BLaER1 (cell line): ENCODE measurements around the gene MZT1.

Source experiments
- H3K27ac ChIP-seq: shearing (Covaris generic); formaldehyde crosslinking; 2 replicates; pipeline ENCODE4 v1.8.1; 2022
- H3K27me3 ChIP-seq: shearing (Covaris generic); formaldehyde crosslinking; 2 replicates; pipeline ENCODE4 v1.8.1; 2022
- H3K36me3 ChIP-seq: shearing (Covaris generic); formaldehyde crosslinking; 2 replicates; pipeline ENCODE4 v1.8.1; 2022
- H3K4me1 ChIP-seq: shearing (Covaris generic); formaldehyde crosslinking; 2 replicates; pipeline ENCODE4 v1.8.1; 2022
- H3K4me2 ChIP-seq: shearing (Covaris generic); formaldehyde crosslinking; 2 replicates; pipeline ENCODE4 v1.8.1; 2022
- H3K4me3 ChIP-seq: shearing (Covaris generic); formaldehyde crosslinking; 2 replicates; pipeline ENCODE4 v1.8.1; 2022
- H3K9ac ChIP-seq: shearing (Covaris generic); formaldehyde crosslinking; 2 replicates; pipeline ENCODE4 v1.8.1; 2022
- H3K9me3 ChIP-seq: shearing (Covaris generic); formaldehyde crosslinking; 2 replicates; pipeline ENCODE4 v1.8.1; 2022
- H4K20me1 ChIP-seq: shearing (Covaris generic); formaldehyde crosslinking; 2 replicates; pipeline ENCODE4 v1.8.1; 2022
- Cebpa-rat ChIP-seq: shearing (Covaris generic); IDR thresholded peaks from 2 replicates; pipeline ENCODE4 v1.8.1; 2022

Gene MZT1

GRCh38 chr13:72692884-72693514 lies 34.4 kb downstream of the MZT1 start:
- no peak overlapping the region for H3K4me2 ChIP-seq
- H3K27me3 ChIP-seq: no peaks in the 10 kb centered on the region
- no peaks in the 10 kb centered on the region for H3K36me3 ChIP-seq
- H3K4me3 ChIP-seq: no peak overlapping the region
- H3K27ac ChIP-seq: no peak overlapping the region
- no peak for TF ChIP-seq Cebpa-rat
- no peaks in the 10 kb centered on the region for H4K20me1 ChIP-seq
- H3K9ac ChIP-seq: no peak overlapping the region
- no peaks in the 10 kb centered on the region for H3K4me1 ChIP-seq
- peaks cover 13% of the 10 kb centered on the region for H3K9me3 ChIP-seq

GRCh38 chr13:72689181-72689696 lies 38.2 kb downstream of the MZT1 start:
- Histone ChIP-seq H3K4me2 (no peak overlapping the region), H3K36me3 (no peaks in the 10 kb centered on the region), H3K9ac (no peak overlapping the region), H3K27ac (no peak overlapping the region), H3K27me3 (no peaks in the 10 kb centered on the region), H3K9me3 (peaks cover 13% of the 10 kb centered on the region), H4K20me1 (no peaks in the 10 kb centered on the region), H3K4me1 (no peaks in the 10 kb centered on the region), H3K4me3 (no peak overlapping the region)
- TF ChIP-seq Cebpa-rat: no peak

GRCh38 chr13:72686766-72687165 lies 40.7 kb downstream of the MZT1 start:
- Histone ChIP-seq H3K9ac (no peak overlapping the region), H3K9me3 (no peaks in the 10 kb centered on the region), H3K4me2 (no peak overlapping the region), H4K20me1 (no peaks in the 10 kb centered on the region), H3K27ac (no peak overlapping the region), H3K4me3 (no peak overlapping the region), H3K27me3 (no peaks in the 10 kb centered on the region), H3K4me1 (no peaks in the 10 kb centered on the region), H3K36me3 (no peaks in the 10 kb centered on the region)
- TF ChIP-seq Cebpa-rat: no peak

- Histone ChIP-seq H3K4me1 (no peaks in the 10 kb centered on the region; the same call in 1 of the 2 replicates), H3K9ac (no peak overlapping the region), H3K27me3 (no peaks in the 10 kb centered on the region), H4K20me1 (no peaks in the 10 kb centered on the region), H3K9me3 (no peaks in the 10 kb centered on the region), H3K36me3 (no peaks in the 10 kb centered on the region), H3K4me2 (no peak overlapping the region), H3K27ac (no peak overlapping the region), H3K4me3 (no peak overlapping the region)
- no peak for TF ChIP-seq Cebpa-rat
Observed at GRCh38 chr13:72680353-72680752, 47.1 kb downstream of the MZT1 start.

DNA sequence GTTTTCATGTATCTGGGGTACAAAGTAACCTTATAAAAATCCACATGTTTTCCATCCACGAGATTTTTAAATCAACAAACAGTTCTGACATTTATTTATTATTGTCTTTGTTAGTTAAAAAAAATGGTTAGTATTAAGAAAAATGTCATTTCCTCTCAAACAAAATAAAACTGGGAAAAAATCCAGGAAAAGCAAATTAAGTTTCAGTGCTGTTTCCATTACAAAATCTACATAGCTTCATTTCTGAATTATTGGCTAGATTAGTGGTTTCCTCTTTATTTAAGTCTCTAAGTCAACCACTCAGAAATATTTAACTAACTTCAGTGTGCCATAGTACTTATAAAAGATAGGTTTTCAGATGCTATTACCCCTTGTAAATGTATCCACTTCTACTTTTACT lies 49.1 kb downstream of the MZT1 start:
- H4K20me1 ChIP-seq: no peaks in the 10 kb centered on the region
- no peak for TF ChIP-seq Cebpa-rat
- H3K4me2 ChIP-seq: no peak overlapping the region
- H3K4me1 ChIP-seq: no peaks in the 10 kb centered on the region; the same call in 1 of the 2 replicates
- H3K27me3 ChIP-seq: no peaks in the 10 kb centered on the region
- no peak overlapping the region for H3K9ac ChIP-seq
- no peaks in the 10 kb centered on the region for H3K9me3 ChIP-seq
- no peak overlapping the region for H3K27ac ChIP-seq
- no peaks in the 10 kb centered on the region for H3K36me3 ChIP-seq
- no peak overlapping the region for H3K4me3 ChIP-seq

DNA sequence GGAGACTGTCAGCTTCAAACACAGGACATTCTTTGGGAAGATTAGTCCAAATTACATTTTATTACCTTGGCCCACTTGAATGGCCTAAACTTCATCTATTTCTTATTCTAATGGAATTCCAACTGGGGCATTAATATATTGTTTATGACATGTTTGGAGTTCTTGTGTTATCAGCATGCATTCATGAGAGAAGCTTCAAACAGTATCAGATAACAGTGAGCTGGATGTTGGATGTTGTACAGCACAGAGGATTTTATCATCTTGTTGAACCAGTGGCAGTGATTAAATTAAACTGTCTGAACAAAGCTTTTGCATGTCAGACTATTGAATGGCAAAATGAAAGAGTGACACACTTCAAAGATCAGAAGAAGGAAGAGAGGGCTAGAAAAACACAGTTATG lies 50.0 kb downstream of the MZT1 start:
- TF ChIP-seq Cebpa-rat: no peak
- H4K20me1 ChIP-seq: no peaks in the 10 kb centered on the region
- H3K9me3 ChIP-seq: no peaks in the 10 kb centered on the region
- no peaks in the 10 kb centered on the region; the same call in 1 of the 2 replicates for H3K4me1 ChIP-seq
- no peak overlapping the region for H3K27ac ChIP-seq
- no peak overlapping the region for H3K4me2 ChIP-seq
- H3K9ac ChIP-seq: no peak overlapping the region
- H3K4me3 ChIP-seq: no peak overlapping the region
- no peaks in the 10 kb centered on the region for H3K27me3 ChIP-seq
- no peaks in the 10 kb centered on the region for H3K36me3 ChIP-seq

DNA sequence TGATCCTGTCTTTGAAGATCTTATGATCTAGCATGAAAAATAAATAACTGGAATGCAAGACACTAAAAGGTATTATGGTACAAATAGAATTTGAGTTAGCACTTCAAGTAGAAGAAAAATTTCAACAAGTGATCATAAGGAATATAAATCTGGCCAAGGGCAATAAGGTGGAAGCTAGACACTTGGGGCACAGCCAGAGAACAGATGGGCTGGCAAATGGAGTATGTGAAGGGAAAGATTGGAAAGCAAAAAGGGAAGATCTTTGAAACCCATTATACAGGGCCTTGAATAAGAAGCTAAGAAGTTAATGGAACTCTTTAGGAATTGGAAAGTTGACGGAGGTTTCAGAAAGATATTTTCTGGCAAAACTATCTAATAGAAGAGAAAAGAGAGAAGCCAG lies 61.0 kb downstream of the MZT1 start:
- no peaks in the 10 kb centered on the region for H4K20me1 ChIP-seq
- no peak overlapping the region for H3K4me2 ChIP-seq
- no peak overlapping the region for H3K27ac ChIP-seq
- no peaks in the 10 kb centered on the region for H3K9me3 ChIP-seq
- no peak overlapping the region for H3K4me3 ChIP-seq
- no peaks in the 10 kb centered on the region for H3K27me3 ChIP-seq
- no peak for TF ChIP-seq Cebpa-rat
- no peak overlapping the region for H3K9ac ChIP-seq
- H3K4me1 ChIP-seq: no peaks in the 10 kb centered on the region
- H3K36me3 ChIP-seq: no peaks in the 10 kb centered on the region

- TF ChIP-seq Cebpa-rat: no peak
- H3K4me2 ChIP-seq: no peak overlapping the region
Observed at GRCh38 chr13:72662548-72662947, 64.9 kb downstream of the MZT1 start.

More at GRCh38 chr13:72662548-72662947, 64.9 kb downstream of the MZT1 start:
- no peaks in the 10 kb centered on the region for H3K27me3 ChIP-seq
- H3K4me3 ChIP-seq: no peak overlapping the region
- H4K20me1 ChIP-seq: no peaks in the 10 kb centered on the region
- H3K36me3 ChIP-seq: no peaks in the 10 kb centered on the region
- H3K27ac ChIP-seq: no peak overlapping the region
- no peaks in the 10 kb centered on the region for H3K4me1 ChIP-seq
- no peaks in the 10 kb centered on the region for H3K9me3 ChIP-seq
- no peak overlapping the region for H3K9ac ChIP-seq
